HepG2 (cell line): Measurements from ENCODE around the gene CPEB3.

Experiments used
- CTCF ChIP-seq: sonication (generic); formaldehyde crosslinking; IDR thresholded peaks from 2 replicates; pipeline ENCODE4 v1.5.0; 2020; ENCODE audit warnings: mild to moderate bottlenecking, missing genetic modification reagents, moderate library complexity
- EHMT2 ChIP-seq: fragments of 200-600 bp; sonication (generic); IDR thresholded peaks from 2 replicates; pipeline ENCODE4 v1.7.0; 2017; ENCODE audit warnings: antibody characterized with exemption, low read depth, low read length, borderline replicate concordance
- ESRRA ChIP-seq: sonication (generic); formaldehyde crosslinking; IDR thresholded peaks from 2 replicates; pipeline ENCODE4 v1.5.1; 2020; ENCODE audit warnings: mild to moderate bottlenecking, low read depth, missing genetic modification reagents
- PITX1 ChIP-seq: sonication (generic); formaldehyde crosslinking; IDR thresholded peaks from 2 replicates; pipeline ENCODE4 v1.5.1; 2020; ENCODE audit warnings: mild to moderate bottlenecking, missing genetic modification reagents
- SMAD3 ChIP-seq: sonication (generic); formaldehyde crosslinking; IDR thresholded peaks from 2 replicates; pipeline ENCODE4 v1.4.0; 2020; ENCODE audit warnings: missing genetic modification reagents
- STAT6 ChIP-seq: sonication (generic); formaldehyde crosslinking; IDR thresholded peaks from 2 replicates; pipeline ENCODE4 v1.4.0; 2020; ENCODE audit warnings: missing genetic modification reagents, mild to moderate bottlenecking, borderline replicate concordance
- ZNF724P ChIP-seq: sonication (generic); formaldehyde crosslinking; IDR thresholded peaks from 2 replicates; pipeline ENCODE4 v1.8.0; 2022; ENCODE audit warnings: missing genetic modification reagents, borderline replicate concordance

GRCh38 chr10:92187101-92187500 is 103.8 kb downstream of the CPEB3 start:
- TF ChIP-seq ZNF724P (CRISPR knock-in tag) (no peak), PITX1 (CRISPR knock-in tag) (no peak), ESRRA (CRISPR knock-in tag) (no peak), CTCF (CRISPR knock-in tag) (no peak), STAT6 (CRISPR knock-in tag) (no peak), SMAD3 (CRISPR knock-in tag) (no peak), EHMT2 (no peak)
